Measurements from ENCODE around the gene COL11A2.
A peak's percentile ranks its signal among the peaks of the same experiment; 100 is the strongest.

Gene COL11A2

GRCh38 chr6:33206027-33206863 is 14.0 kb upstream of the COL11A2 start:
- no peak for DNase-seq

DNA sequence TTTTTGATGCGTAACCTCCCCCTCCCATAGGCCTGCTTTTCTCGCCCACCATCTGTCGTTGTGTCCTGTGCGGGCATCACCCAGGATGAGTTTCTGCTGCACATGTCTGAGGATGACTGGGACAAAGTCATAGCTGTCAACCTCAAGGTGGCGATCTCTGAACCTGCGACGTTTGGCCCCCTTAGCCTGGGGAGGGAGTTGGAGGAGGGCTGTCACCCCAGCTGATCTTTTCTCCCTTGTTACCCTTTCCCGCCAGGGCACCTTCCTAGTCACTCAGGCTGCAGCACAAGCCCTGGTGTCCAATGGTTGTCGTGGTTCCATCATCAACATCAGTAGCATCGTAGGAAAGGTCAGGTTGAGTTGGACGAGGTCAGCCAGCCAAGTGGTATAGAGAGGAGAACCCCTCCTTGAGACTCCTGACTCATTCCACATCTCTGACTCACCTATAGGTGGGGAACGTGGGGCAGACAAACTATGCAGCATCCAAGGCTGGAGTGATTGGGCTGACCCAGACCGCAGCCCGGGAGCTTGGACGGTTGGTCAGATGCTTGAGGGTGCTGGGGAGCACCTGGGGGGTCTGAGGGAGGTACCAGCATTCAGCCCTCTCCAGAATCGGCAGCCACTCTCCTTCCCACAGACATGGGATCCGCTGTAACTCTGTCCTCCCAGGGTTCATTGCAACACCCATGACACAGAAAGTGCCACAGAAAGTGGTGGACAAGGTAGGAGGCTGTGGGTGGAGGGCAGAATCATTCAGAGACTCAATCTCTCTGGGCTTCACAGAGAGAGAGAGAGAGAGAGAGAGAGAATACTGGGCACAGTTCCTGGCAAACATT is 13.1 kb upstream of the COL11A2 start:
- no peak for DNase-seq

- DNase-seq: peak; percentile 73
Measured at GRCh38 chr6:33204415-33205190, 12.3 kb upstream of the COL11A2 start, which contains the start of gene HSD17B8. TSS of gene HSD17B8 (plus strand) at chr6:33204655. CDS start at chr6:33204669, 14 bp downstream.

GRCh38 chr6:33204165-33204414 is 11.8 kb upstream of the COL11A2 start:
- no peak for DNase-seq

GRCh38 chr6:33203443-33204164 is 11.3 kb upstream of the COL11A2 start:
- no peak for DNase-seq

- DNase-seq: no peak
Measured at GRCh38 chr6:33202799-33203198, 10.5 kb upstream of the COL11A2 start.

- no peak for DNase-seq
Measured at GRCh38 chr6:33201935-33202334, 9.7 kb upstream of the COL11A2 start.

DNA sequence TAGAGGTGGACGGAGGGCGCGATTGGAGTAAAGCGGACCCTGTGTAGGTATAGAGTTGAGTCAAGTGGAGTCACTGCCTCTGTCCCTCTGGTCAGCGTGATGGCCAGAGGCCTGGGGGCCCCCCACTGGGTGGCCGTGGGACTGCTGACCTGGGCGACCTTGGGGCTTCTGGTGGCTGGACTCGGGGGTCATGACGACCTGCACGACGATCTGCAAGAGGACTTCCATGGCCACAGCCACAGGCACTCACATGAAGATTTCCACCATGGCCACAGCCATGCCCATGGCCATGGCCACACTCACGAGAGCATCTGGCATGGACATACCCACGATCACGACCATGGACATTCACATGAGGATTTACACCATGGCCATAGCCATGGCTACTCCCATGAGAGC is 8.9 kb upstream of the COL11A2 start:
- no peak for DNase-seq

DNA sequence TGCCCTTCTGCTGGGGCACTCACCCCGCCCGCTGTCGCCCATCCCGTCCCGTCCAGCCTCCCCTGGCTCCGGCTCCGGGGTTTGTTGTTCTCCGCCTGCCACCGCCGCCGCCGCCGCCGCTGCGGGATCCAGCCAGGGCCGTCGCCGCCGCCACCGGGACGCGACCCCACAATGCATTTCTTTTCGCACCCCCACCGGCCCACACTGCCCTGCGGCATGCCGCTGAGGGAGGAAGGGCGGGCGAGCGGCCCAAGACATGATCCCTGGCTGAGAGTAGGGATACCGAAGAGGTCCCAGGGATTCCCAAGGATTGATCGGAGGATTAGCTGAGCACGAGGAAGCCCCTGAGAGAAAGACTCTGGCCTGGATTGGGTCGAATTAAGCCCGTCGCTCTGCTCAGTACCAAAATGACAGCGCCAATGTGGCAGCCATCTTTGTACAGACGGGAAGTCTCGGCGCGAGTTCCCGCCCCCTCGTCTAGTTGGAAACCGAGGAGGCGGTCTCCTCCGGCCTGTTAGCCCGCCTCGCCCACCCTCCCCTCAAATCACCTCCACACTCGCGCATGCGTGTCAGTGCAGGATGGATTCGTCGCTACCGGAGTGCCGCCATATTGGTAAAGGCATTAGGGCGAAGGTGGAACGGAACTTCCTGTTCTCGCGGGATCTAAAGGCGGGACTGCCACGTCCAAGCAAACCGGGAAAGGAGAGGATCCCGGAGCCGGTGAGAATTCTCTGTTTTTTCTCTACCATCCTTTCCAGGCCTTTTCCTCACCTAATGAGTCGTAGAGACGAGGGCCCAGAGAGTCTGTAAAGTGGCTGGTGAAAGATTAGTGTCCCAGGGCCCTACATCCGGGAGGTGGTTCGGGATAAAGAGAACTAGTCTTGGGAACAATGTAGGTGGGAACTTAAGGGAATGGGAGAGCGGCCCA is 8.2 kb upstream of the COL11A2 start, which contains the start of the genes RXRB and SLC39A7:
TSS of gene RXRB (minus strand) at position 447 of the 928 bp plus-strand sequence. CDS start at position 258, 189 bp downstream.
TSS of gene SLC39A7 (plus strand) at position 649 of the 928 bp plus-strand sequence. CDS start 379 bp downstream, outside the sequence.
- peak; percentile 88 for DNase-seq

DNA sequence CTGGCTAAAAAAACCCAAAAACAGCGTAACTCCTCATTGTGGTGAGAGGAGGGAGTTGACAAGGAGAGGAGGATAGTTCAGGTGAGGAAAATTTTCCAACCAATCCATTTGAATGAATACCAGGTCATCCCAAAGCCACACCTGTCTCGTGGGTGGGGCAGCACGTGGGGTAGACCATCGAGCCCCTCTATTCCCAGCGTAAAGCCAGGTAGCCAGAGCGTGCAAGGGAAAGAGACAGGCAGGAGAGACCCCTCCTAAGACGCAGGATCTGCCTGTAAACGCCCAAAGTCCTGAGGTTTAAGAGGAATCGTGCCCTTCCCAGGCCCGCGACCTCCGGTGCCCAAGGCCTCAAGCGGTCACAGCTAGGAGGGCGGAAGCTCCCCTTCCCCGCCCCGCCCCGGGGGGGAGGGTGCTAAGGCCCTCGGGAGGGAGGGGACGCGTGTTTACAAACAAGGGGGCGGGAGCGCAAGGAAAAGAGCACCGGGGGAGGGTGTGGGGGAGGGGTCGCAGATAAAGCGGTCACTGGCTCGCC is 7.5 kb upstream of the COL11A2 start:
- DNase-seq: no peak

- no peak for DNase-seq
Measured at GRCh38 chr6:33198853-33199436, 6.7 kb upstream of the COL11A2 start.

DNA sequence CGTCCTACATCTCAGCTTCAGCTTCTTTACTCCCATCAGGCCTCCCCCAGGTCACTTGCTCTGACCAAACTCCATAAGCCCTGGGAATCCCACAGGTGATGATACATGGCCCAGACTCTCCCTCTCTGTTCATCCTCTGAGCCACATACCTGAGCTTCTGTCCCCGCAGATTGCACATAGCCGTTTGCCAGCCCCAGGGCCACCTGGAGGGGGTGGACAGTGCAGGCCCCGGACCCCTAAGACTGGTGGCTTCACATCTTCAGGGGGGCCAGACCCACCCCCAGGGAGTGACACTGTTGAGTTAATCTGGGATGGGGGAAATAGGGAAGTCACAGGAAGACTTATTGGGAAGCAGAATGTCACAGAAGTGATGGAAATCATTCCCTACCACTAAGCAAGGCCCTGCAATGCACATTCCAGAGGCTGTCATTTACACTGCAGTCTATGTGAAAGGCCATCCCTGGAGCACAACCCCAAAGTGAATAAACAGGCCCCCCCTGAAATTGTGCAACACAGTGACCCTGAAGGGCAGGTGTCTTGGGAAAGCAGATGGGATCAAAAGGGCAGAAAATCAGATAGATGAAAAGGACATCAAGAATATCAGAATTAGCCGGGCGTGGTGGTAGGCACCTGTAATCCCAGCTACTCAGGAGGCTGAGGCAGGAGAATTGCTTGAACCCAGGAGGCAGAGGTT is 6.0 kb upstream of the COL11A2 start:
- DNase-seq: no peak

GRCh38 chr6:33197431-33198048 is 5.3 kb upstream of the COL11A2 start:
- DNase-seq: no peak

GRCh38 chr6:33195304-33196165 is 3.3 kb upstream of the COL11A2 start:
- DNase-seq: no peak

DNA sequence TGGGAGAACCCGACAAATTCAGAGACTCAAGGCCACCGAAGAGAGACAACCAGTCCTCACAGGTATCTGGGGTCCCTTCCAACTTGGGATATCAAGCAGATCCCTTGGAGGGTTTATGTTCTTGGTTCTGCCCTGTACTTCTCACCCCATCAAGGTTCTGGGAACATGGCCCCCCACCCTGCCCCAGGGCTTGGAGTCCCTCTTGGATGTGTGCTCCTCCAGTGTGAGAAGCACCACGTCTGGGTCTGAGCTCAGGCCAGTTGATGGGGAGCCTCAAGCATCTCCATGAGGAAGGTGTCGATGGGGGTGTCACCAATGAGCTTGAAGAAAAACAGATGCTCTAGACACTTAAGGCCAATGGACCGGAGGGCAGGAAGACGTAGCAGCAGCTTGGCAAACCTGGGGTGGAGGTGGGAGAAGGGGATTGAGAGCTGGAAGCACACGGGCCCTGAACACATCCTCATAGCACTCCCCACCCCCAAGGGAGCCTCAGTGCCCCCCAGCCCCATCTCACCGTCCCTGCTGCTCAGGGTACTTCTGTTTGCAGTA is 2.2 kb upstream of the COL11A2 start:
- no peak for DNase-seq

DNA sequence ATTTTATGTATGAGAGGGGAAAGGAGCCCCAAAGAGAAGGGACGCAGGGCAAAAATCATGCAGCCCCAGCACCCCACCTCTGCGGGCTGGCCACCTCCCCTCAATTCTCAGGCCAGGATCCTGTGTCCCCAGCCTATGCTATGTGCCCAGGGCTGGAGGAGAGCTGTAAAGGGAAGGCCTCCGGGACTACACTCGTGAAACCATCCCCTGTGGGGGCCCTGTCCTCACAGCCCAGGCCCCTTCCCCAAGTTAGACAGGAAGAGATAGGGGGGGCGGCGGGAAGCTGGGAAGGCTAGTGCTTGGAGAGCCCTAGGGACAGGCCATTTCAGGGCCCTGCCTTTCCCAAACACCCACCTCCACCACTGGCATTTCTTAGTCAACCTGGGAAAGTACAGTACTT is 1.4 kb upstream of the COL11A2 start:
- no peak for DNase-seq

DNA sequence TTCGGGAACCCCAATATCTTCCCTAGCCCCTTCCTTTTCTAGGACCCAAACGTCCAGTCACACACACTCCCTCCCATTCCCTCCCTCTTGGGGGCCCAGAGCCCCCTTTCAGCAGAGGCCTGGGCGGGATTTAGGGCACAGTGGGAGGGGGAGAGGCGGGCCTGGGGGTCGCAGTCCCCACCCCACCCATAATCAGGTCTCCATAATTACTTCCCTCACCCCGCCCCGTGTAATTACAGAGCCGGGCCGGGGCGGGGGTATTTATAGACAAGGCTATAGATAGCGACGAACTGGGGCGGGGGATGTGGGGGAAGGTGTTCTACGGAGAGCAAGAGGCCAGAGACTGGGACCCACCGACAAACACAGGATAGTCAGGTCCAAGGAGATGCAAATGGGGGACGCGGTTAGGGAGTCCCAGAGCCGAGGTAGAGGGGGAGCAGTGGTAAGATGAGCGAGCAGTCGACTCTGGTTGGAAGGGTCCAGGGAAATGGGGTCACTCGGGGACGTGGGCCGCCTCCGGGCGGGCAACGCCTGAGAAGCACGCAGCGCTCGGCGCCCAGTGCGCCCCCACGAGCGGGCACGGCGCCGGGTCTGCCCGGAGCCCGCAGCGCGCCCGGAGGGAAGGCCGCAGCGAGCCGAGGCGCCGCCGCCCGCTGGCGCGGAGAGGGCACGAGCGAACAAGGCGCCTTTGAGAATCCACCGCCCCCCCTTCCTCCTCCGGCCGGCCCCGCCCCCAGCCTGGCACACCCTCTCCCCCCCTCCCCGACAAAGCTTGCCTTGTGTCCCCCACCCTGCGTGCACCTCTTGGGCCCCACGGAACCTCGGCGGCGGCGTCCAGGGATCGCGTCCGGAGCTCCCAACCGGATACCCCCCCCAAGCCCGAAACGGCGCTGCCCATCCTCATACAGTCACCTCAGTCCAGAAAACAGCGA is 670 bp upstream of the COL11A2 start:
- no peak for DNase-seq

Measured in GOT3 (cell line).